ENCODE measurements around the gene OSMR. TPM values are rescaled to one million over a fixed set of nuclear protein-coding genes. Genes with fewer than 3 reads are reported as not detected.

OSMR gene
- total and polyA plus RNA-seq, 5 experiments from 2014 or later: 0.13 to 0.18 TPM; not detected in 3

DNA sequence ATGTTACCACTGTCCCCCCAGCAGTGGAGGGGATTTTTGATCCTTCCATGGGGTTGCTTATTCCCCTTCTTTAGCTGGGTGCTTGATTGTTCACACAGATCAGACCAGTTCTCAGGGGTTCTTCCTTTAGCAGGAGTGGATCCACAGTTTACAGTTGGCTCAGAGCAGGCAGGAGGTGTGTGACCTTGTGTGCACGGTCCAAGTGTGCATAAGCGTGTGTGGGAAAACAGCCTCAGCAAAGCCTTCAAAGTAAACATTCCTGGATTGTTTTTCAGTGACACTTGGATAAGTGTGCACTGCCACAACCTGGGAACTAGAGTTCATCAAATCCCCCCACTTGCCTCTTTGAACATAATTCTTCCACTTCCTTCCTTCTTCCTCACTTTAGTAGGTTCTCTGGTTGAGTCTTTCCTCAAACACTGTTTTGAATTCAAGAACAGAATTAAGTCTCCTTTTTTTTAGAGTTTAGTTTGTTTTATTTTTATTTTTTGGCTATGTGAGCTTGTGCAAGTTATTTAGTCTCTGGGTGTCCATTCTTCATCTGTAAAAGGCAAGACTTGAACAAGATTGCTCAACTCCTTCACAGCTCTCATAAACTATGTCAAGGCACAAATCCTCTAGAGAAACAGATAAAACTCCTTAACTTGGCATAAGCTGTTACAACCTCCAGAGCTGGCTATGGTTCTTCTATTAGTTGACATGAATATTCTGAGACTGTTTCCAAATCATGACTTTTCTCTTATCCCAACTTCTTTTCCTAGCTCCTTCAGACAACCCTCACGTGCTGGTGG is 78.0 kb downstream of the OSMR start:
- POLR2A ChIA-PET: no interaction called here
- ATAC-seq: no peak
- no peak overlapping the region for H3K4me3 Mint-ChIP-seq
- no peaks in the 10 kb centered on the region for H3K36me3 Mint-ChIP-seq
- no peaks in the 10 kb centered on the region for H3K9me3 Mint-ChIP-seq
- H3K4me1 Mint-ChIP-seq: no peaks in the 10 kb centered on the region
- H3K27ac Mint-ChIP-seq: no peak overlapping the region
- peaks cover 25 to 55% (median 36%) of the 10 kb centered on the region in 5 donors for H3K27me3 Mint-ChIP-seq
- DNase-seq: no peak

DNA sequence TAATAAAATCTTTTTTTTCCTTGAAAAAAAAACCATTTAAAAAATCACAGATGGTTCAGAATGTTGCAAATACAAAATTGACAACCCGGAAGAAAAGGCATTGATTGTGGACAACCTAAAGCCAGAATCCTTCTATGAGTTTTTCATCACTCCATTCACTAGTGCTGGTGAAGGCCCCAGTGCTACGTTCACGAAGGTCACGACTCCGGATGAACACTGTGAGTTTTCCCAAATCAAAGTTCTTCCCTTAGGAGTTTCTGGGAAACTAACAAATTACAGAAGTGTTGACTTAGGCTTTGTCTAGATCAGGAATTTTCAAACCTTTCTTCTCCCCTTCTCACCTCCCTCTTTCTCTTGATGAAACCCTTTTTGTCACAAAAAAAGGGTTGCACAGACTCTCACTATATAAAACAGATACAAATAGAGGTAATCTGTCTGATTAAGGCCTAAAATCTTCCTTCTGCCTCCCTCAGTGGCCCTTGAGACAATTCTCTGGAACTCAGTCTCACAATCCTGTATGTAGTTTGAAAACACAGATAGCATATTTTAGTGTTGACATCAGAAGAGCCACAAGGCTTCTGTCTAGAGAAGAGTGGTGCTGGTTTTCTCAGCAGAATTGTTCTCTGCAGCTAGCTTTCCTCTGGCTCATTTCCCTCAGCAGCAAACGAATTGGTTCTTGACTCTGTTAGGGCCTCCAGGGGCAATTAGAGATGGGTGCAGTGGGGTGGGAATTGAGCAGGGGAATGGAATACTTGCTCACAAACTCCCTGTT is 79.5 kb downstream of the OSMR start:
- POLR2A ChIA-PET: no interaction called here
- DNase-seq (no peak), ATAC-seq (no peak)
- Mint-ChIP-seq H3K27ac (no peak overlapping the region), H3K36me3 (no peaks in the 10 kb centered on the region), H3K4me1 (no peaks in the 10 kb centered on the region), H3K27me3 (peaks cover 25 to 50% (median 36%) of the 10 kb centered on the region in 5 donors), H3K4me3 (no peak overlapping the region), H3K9me3 (no peaks in the 10 kb centered on the region)

DNA sequence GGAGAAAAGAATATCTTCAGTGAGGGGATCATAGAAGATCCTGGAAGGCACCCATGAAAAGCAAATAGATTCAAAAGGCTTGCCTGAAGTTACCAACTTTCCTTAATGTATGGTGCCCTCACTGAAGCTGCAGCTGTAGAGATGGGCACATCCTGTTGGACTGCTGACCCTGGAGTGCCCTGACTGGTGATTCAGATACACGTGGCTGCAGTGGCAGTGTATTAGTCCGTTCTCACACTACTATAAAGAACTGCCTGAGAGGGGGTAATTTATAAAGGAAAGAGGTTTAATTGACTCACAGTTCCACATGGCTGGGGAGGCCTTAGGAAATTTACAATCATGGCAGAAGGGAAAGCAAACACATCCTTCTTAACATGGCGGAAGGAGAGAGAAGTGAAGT is 80.3 kb downstream of the OSMR start:
- ATAC-seq: no peak
- no peak overlapping the region for H3K4me3 Mint-ChIP-seq
- no peak overlapping the region for H3K27ac Mint-ChIP-seq
- H3K9me3 Mint-ChIP-seq: no peaks in the 10 kb centered on the region
- H3K4me1 Mint-ChIP-seq: no peaks in the 10 kb centered on the region
- no peaks in the 10 kb centered on the region for H3K36me3 Mint-ChIP-seq
- no peak for DNase-seq
- H3K27me3 Mint-ChIP-seq: peaks cover 25 to 47% (median 36%) of the 10 kb centered on the region in 5 donors
- POLR2A ChIA-PET: no interaction called here

DNA sequence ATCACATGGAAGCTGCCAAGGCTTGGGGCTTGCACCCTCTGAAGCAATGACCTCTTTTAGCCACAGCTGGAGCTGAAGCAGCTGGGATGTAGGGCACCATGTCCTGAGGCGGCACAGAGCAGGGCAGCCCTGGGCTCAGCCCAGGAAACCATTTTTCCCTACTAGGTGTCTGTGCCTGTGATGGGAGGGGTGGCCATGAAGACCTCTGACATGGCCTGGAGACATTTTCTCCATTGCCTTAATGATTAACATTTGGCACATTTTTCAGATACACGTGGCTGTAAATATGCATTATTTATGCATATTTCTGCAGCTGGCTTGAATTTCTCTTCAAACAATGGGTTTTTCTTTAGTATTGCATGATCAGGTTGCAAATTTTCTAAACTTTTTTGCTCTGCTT is 81.7 kb downstream of the OSMR start:
- ATAC-seq: no peak
- Mint-ChIP-seq H3K36me3 (no peaks in the 10 kb centered on the region), H3K27me3 (peaks cover 21 to 39% (median 30%) of the 10 kb centered on the region in 5 donors), H3K9me3 (no peaks in the 10 kb centered on the region), H3K27ac (no peak overlapping the region), H3K4me3 (no peak overlapping the region), H3K4me1 (no peaks in the 10 kb centered on the region)
- no peak for DNase-seq
- POLR2A ChIA-PET: no interaction called here

DNA sequence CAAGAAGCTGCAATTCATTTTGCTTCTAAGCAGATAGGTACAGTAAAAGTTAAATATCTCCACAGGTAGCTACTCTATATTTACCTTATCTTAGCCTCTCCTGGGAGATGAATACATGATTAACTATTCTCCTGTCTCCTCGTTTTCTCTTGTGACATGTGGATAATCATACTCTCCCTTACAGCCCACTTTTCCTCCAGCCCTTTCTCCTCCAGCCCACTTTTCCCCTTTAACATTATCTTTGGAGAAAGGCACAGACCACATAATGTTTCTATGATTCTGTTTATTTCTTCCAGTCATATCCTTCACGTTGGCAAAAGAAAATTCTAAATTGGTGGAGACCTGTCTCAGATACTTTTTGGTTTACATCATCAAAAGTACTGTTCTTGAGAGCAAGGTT is 84.0 kb downstream of the OSMR start:
- POLR2A ChIA-PET: no interaction called here
- ATAC-seq (no peak), DNase-seq (no peak)
- Mint-ChIP-seq H3K27me3 (peaks cover 15 to 28% (median 24%) of the 10 kb centered on the region in 5 donors), H3K9me3 (no peaks in the 10 kb centered on the region), H3K4me1 (no peaks in the 10 kb centered on the region), H3K27ac (peak overlapping the region in 1 of 10 donors; percentile 18), H3K4me3 (no peak overlapping the region), H3K36me3 (no peaks in the 10 kb centered on the region)

DNA sequence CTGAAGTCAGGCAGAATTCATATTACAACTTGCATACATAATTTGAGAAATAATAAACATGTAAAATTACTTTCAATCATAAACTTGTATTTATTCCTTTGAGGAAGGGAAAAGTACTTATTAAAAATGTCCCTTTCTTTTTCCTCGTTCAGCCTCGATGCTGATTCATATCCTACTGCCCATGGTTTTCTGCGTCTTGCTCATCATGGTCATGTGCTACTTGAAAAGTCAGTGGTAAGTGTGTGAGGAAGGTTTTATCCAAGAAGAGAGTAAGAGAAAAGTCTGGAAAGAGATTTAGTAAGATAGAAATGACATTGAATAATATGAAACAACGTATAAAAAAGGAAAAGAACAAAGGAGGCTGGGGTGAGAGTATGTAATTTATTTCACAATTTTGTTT is 85.9 kb downstream of the OSMR start:
- Mint-ChIP-seq H3K4me3 (no peak overlapping the region), H3K36me3 (peaks cover 5 to 10% (median 7%) of the 10 kb centered on the region in 3 donors), H3K27ac (no peak overlapping the region), H3K9me3 (no peaks in the 10 kb centered on the region), H3K4me1 (no peaks in the 10 kb centered on the region), H3K27me3 (peaks cover under 1 to 11% (median 9%) of the 10 kb centered on the region in 5 donors)
- POLR2A ChIA-PET: no interaction called here
- ATAC-seq (no peak), DNase-seq (no peak)

DNA sequence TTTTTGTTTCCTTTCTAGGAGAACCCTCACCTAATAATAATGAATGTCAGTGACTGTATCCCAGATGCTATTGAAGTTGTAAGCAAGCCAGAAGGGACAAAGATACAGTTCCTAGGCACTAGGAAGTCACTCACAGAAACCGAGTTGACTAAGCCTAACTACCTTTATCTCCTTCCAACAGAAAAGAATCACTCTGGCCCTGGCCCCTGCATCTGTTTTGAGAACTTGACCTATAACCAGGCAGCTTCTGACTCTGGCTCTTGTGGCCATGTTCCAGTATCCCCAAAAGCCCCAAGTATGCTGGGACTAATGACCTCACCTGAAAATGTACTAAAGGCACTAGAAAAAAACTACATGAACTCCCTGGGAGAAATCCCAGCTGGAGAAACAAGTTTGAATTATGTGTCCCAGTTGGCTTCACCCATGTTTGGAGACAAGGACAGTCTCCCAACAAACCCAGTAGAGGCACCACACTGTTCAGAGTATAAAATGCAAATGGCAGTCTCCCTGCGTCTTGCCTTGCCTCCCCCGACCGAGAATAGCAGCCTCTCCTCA is 87.1 kb downstream of the OSMR start:
- DNase-seq (no peak), ATAC-seq (no peak)
- POLR2A ChIA-PET: no interaction called here
- H3K27ac Mint-ChIP-seq: no peak overlapping the region
- H3K4me1 Mint-ChIP-seq: no peaks in the 10 kb centered on the region
- no peak overlapping the region for H3K4me3 Mint-ChIP-seq
- H3K36me3 Mint-ChIP-seq: peaks cover 5 to 20% (median 9%) of the 10 kb centered on the region in 3 donors
- no peaks in the 10 kb centered on the region for H3K9me3 Mint-ChIP-seq
- peaks cover 0 to 6% (median 4%) of the 10 kb centered on the region in 5 donors for H3K27me3 Mint-ChIP-seq

DNA sequence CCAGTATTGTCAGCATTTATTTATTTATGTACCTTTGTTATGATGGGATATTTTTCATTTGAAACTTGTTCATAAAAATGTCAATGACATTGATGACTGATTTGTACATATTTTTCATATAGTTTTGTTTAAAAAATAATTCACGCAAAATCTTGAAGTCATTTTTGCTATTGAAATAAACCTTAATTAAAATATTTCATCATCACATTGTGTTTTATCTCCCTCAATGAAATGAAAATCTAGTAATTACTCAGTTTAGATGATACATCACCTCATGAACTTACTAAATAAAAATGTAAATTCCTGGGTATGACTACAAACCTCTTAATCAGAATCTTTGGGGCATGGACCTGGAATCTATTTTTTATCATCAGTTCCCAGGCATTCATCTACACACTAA is 89.6 kb downstream of the OSMR start:
- Mint-ChIP-seq H3K27ac (no peak overlapping the region), H3K27me3 (no peaks in the 10 kb centered on the region), H3K9me3 (no peaks in the 10 kb centered on the region), H3K4me1 (peaks cover 0 to 1% (median 0%) of the 10 kb centered on the region in 4 donors), H3K36me3 (peaks cover 5 to 38% (median 15%) of the 10 kb centered on the region in 3 donors), H3K4me3 (no peak overlapping the region)
- POLR2A ChIA-PET: no interaction called here
- no peak for ATAC-seq
- DNase-seq: no peak

DNA sequence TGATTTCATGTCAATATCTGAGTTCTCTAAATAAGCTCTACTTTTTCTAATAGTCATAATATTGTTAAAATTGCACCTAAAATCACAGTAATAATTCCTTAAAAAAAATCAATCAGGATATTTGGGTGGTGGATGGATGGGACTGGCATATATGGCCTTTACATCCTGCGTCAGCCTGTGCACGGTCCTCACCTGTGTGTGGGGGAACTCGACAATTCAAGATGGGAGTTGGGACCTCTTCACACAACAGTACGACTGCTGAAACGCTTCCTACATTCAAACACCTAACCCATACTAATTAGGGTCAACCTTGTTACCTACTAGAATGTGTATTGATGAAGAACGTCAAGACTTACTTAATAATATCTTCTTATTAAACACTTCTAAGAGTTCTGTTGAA is 90.5 kb downstream of the OSMR start:
- H3K36me3 Mint-ChIP-seq: peaks cover 5 to 44% (median 15%) of the 10 kb centered on the region in 3 donors
- POLR2A ChIA-PET: no interaction called here
- no peaks in the 10 kb centered on the region for H3K9me3 Mint-ChIP-seq
- H3K27me3 Mint-ChIP-seq: no peaks in the 10 kb centered on the region
- H3K4me3 Mint-ChIP-seq: no peak overlapping the region
- ATAC-seq (no peak), DNase-seq (no peak)
- H3K4me1 Mint-ChIP-seq: peaks cover 0 to 1% (median 0%) of the 10 kb centered on the region in 4 donors
- H3K27ac Mint-ChIP-seq: no peak overlapping the region

DNA sequence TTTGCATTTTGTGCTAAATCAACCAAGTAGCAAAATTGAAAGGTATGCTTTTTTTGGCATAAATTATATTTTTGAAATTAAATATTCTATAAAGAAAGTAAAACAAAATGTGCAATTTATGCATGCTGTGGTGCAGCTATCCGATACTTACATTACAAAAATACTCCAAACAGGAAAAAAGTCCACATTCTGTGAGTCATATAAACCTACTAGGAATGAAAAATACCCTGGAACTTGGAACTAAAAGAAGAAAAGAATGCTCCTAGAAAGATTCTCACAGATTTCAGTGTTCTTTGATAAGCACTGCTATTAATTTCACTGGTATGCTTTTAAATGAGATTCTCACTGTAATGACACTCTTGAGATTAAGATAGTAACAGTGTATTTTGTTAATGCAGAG is 92.6 kb downstream of the OSMR start:
- Mint-ChIP-seq H3K27ac (peak overlapping the region in 1 of 10 donors; percentile 21), H3K9me3 (no peaks in the 10 kb centered on the region), H3K4me1 (peaks cover 0 to 1% (median 0%) of the 10 kb centered on the region in 4 donors), H3K4me3 (no peak overlapping the region), H3K36me3 (peaks cover 9 to 61% (median 25%) of the 10 kb centered on the region in 3 donors), H3K27me3 (no peaks in the 10 kb centered on the region)
- POLR2A ChIA-PET: no interaction called here
- no peak for DNase-seq
- ATAC-seq: no peak

DNA sequence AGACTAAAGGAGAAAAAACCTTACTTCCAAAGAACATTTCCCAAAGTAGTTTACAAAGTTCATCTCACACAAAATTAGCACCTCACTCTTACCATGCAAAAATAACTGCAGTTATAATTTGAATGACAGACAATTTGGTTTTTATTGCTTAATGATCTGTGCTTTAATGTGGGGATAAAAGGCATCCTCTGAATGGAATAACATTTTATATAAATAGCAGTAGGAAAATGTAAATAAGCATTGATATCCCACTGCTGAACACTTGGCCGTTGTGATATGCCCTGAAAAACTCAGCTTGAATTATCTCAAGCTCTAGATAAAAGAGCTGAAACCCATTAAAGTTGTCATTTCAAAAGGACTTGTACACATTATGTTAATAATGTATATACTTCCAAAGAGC is 93.2 kb downstream of the OSMR start:
- DNase-seq (no peak), ATAC-seq (no peak)
- Mint-ChIP-seq H3K4me3 (no peak overlapping the region), H3K9me3 (no peaks in the 10 kb centered on the region), H3K27ac (peak overlapping the region in 2 of 10 donors; percentile 21 to 60), H3K27me3 (no peaks in the 10 kb centered on the region), H3K36me3 (peaks cover 9 to 65% (median 25%) of the 10 kb centered on the region in 3 donors), H3K4me1 (peaks cover 0 to 1% (median 0%) of the 10 kb centered on the region in 4 donors)
- POLR2A ChIA-PET: no interaction called here

DNA sequence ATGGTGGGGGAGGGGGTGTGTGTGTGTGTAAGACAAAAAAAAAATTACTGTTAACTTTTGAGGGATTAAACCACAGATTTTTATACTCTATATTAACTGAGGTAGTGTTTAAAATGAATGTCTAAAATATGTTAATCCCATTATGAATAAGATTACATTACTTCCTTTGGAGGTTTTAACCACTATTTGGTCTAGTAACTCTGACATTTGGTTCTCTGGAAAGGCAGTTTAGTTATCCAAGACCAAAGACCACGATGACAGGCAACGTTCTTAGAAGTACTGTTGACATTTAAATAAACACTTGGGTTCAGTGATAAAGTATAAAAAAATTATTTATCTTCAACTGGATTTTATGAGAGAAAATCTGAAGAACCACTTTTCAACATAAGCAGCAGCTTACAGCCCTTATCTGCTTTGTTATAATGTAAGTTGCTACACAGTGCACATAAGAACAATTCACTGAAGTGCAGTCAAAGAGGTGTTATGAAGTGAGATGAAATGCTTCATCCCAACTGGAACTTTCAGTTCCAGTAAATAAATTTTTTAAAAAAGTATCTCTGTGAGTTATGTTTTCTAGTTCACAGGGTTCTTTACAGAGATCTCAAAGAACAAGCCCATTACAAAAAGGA is 94.5 kb downstream of the OSMR start:
- H3K4me3 Mint-ChIP-seq: no peak overlapping the region
- ATAC-seq: no peak
- no peaks in the 10 kb centered on the region for H3K27me3 Mint-ChIP-seq
- DNase-seq: no peak
- no peaks in the 10 kb centered on the region for H3K9me3 Mint-ChIP-seq
- POLR2A ChIA-PET: no interaction called here
- peak overlapping the region in 2 of 10 donors; percentile 33 to 55 for H3K27ac Mint-ChIP-seq
- H3K36me3 Mint-ChIP-seq: peaks cover 9 to 78% (median 30%) of the 10 kb centered on the region in 3 donors
- peaks cover 0 to 1% (median 0%) of the 10 kb centered on the region in 4 donors for H3K4me1 Mint-ChIP-seq

DNA sequence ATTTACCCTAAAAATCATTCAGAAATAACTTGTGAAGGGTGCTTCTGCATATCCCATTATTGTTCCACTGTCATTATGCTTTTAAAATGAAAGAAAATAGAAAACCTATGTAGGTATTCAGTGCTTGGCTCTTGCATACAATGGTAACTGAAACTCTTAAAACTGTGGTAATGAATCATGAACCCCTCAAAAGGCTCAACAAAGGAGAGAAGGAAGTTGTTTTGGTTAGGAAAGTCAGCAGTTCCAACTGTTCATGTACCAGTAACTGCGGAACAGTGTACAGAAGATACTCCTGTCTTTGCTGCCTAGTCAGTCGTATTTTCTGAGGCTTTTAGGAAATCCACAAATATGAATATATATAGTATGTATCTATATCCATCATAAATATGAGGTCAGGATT is 96.1 kb downstream of the OSMR start:
- peaks cover 0 to 1% (median 0%) of the 10 kb centered on the region in 4 donors for H3K4me1 Mint-ChIP-seq
- no peaks in the 10 kb centered on the region for H3K9me3 Mint-ChIP-seq
- peaks cover 8 to 78% (median 34%) of the 10 kb centered on the region in 3 donors for H3K36me3 Mint-ChIP-seq
- POLR2A ChIA-PET: interaction anchor here (0.7 kb wide), 1 partner anchor 50 kb away, joined by 3 read pairs; no protein-coding TSS in a partner anchor
- H3K4me3 Mint-ChIP-seq: no peak overlapping the region
- DNase-seq (no peak), ATAC-seq (no peak)
- no peaks in the 10 kb centered on the region for H3K27me3 Mint-ChIP-seq
- H3K27ac Mint-ChIP-seq: peak overlapping the region in 2 of 10 donors; percentile 6

Measured in naive thymus-derived CD8-positive, alpha-beta T cell (primary cell).